ENCODE measurements around the gene AGFG2.

The AGFG2 gene

DNA sequence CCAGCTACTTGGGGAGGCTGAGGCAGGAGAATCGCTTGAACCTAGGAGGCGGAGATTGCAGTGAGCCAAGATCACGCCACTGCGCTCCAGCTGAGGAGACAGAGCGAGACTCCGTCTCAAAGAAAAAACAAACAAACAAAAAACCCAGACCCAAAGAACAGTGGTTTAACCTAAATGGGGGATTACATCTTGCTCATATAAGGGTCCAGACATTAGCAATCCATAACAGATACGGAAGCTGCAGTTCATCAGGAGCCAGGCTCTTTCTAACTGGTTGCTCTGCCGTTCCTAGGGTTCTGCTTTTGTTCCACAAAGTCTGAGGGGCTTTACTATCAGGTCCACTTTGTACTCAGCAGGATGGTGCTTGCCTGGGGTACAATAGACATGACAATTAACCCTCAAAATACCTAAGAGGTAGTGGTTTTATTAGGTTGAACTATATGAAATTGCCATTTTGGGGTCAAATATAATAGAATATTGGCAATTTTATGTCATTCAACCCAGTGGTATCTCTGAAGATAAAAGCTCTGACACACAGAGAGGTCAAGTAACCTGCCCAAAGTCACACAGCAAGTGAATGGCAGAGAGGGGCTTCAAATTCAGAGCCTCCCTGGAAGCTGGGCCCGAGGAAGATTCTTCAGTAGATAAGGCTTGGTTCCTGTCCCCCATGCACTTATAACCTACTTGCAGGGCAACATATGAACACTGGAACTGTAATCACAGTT lies 34.0 kb upstream of the AGFG2 start:
- Histone ChIP-seq H3K9me3 (ENCODE audit: severe bottlenecking) (no peaks in the 10 kb centered on the region), H3K27me3 (ENCODE audit: insufficient read depth, poor library complexity, severe bottlenecking) (no peaks in the 10 kb centered on the region), H3K4me3 (ENCODE audit: severe bottlenecking) (no peak overlapping the region), H3K36me3 (ENCODE audit: low read depth) (no peaks in the 10 kb centered on the region), H3K4me1 (ENCODE audit: insufficient read depth, poor library complexity, severe bottlenecking) (peaks cover 16% of the 10 kb centered on the region), H3K27ac (ENCODE audit: poor library complexity, severe bottlenecking) (no peak overlapping the region)
- ATAC-seq (ENCODE audit: low read depth) (no peak), DNase-seq (ENCODE audit: low spot score) (no peak)
- TF ChIP-seq, protein P1, sequence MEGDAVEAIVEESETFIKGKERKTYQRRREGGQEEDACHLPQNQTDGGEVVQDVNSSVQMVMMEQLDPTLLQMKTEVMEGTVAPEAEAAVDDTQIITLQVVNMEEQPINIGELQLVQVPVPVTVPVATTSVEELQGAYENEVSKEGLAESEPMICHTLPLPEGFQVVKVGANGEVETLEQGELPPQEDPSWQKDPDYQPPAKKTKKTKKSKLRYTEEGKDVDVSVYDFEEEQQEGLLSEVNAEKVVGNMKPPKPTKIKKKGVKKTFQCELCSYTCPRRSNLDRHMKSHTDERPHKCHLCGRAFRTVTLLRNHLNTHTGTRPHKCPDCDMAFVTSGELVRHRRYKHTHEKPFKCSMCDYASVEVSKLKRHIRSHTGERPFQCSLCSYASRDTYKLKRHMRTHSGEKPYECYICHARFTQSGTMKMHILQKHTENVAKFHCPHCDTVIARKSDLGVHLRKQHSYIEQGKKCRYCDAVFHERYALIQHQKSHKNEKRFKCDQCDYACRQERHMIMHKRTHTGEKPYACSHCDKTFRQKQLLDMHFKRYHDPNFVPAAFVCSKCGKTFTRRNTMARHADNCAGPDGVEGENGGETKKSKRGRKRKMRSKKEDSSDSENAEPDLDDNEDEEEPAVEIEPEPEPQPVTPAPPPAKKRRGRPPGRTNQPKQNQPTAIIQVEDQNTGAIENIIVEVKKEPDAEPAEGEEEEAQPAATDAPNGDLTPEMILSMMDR (IDR thresholded peaks at IDR 0.05; ENCODE audit: poor library complexity, severe bottlenecking) = no peak

DNA sequence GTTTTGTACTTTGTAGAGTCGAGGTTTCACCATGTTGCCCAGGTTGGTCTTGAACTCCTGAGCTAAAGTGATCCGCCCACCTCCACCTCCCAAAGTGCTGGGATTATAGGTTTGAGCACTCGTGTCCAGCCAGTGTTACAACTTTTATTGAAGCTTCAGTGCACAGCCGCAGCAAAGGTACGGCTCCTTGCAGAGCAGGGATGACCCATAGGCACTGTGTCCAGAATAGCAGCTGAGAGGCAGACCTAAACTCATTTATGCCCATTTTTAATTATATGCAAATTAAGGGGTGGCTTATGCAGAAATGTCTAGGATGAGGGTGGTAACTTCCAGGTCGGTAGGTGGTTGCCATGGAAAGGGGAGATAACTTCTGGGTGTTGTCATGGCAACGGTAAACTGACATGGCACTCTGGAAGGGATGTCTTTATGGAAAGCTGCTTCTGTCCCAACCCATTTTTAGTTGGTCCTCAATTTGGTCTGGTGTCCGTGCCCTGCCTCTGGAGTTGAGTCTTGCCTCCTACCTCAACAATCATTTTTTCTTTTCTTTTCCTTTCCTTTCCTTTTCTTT lies 32.6 kb upstream of the AGFG2 start:
- no peaks in the 10 kb centered on the region for H3K36me3 ChIP-seq (ENCODE audit: low read depth)
- H3K9me3 ChIP-seq (ENCODE audit: severe bottlenecking) = no peaks in the 10 kb centered on the region
- no peak overlapping the region for H3K4me3 ChIP-seq (ENCODE audit: severe bottlenecking)
- no peak for ATAC-seq (ENCODE audit: low read depth)
- peaks cover 16% of the 10 kb centered on the region for H3K4me1 ChIP-seq (ENCODE audit: insufficient read depth, poor library complexity, severe bottlenecking)
- TF ChIP-seq, protein P1 (IDR thresholded peaks at IDR 0.05; ENCODE audit: poor library complexity, severe bottlenecking) = no peak
- H3K27ac ChIP-seq (ENCODE audit: poor library complexity, severe bottlenecking) = no peak overlapping the region
- DNase-seq (ENCODE audit: low spot score) = no peak
- no peaks in the 10 kb centered on the region for H3K27me3 ChIP-seq (ENCODE audit: insufficient read depth, poor library complexity, severe bottlenecking)

DNA sequence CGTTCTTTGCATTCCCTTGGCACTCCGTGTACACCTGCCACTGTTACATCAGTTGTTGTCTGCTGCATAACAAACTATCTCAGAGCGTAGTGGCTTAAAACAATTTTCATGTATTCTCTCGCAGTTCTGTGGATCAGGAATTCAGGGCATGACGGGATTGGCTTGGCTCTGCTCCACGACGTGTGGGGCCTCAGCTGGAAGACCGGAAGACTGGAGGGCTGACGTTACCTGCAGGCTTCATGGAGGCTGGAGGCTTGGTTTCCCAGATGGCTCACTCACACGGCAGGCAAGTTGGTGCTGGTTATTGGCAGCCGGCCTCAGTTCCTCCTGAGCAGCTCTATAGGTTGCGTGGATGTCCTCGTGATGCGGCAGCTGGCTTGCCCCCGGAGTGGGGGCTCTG lies 29.8 kb upstream of the AGFG2 start:
- Histone ChIP-seq H3K9me3 (ENCODE audit: severe bottlenecking) (no peaks in the 10 kb centered on the region), H3K4me1 (ENCODE audit: insufficient read depth, poor library complexity, severe bottlenecking) (peaks cover 7% of the 10 kb centered on the region), H3K27ac (ENCODE audit: poor library complexity, severe bottlenecking) (peak overlapping the region; percentile 50), H3K27me3 (ENCODE audit: insufficient read depth, poor library complexity, severe bottlenecking) (no peaks in the 10 kb centered on the region), H3K4me3 (ENCODE audit: severe bottlenecking) (no peak overlapping the region), H3K36me3 (ENCODE audit: low read depth) (no peaks in the 10 kb centered on the region)
- ATAC-seq (ENCODE audit: low read depth) (peak; percentile 89), DNase-seq (ENCODE audit: low spot score) (peak; percentile 89)
- TF ChIP-seq, protein P1 (IDR thresholded peaks at IDR 0.05; ENCODE audit: poor library complexity, severe bottlenecking) = no peak

DNA sequence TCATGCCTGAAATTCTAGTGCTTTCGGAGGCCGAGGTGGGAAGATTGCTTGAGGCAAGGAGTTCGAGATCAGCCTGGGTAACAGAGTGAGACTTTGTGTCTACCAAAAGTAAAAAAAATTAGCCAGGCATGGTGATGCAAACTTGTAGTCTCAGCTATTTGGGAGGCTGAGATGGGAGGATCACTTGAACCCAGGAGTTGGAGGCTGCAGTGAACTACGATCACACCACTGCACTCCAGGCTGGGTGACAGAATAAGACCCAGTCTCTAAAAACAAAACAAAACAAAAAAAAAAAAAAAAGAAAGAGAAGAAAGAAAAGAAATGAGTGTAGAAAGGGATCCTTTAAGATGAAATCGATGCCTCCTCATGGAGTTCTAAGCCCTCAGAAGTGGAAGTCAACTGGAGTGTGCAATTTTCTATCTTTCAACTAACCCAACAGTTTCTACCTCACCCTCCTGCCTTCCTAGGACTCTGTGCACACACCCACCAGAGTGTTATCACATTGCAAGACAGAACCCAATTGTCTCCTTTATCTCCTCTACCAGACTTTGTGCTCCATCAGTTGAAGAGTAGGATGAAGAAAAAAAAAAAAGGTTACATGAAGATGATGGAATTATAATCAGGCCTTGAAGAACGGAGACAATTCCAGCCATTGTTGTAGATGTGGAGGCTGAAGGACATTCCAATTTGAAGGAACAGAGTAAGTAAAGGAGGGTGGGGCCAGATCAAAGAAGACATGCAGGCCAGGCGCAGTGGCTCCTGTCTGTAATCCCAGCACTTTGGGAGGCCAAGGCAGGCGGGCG lies 28.4 kb upstream of the AGFG2 start:
- no peaks in the 10 kb centered on the region for H3K27me3 ChIP-seq (ENCODE audit: insufficient read depth, poor library complexity, severe bottlenecking)
- H3K9me3 ChIP-seq (ENCODE audit: severe bottlenecking) = no peaks in the 10 kb centered on the region
- H3K4me3 ChIP-seq (ENCODE audit: severe bottlenecking) = no peak overlapping the region
- DNase-seq (ENCODE audit: low spot score) (no peak), ATAC-seq (ENCODE audit: low read depth) (no peak)
- H3K4me1 ChIP-seq (ENCODE audit: insufficient read depth, poor library complexity, severe bottlenecking) = peaks cover 19% of the 10 kb centered on the region
- H3K27ac ChIP-seq (ENCODE audit: poor library complexity, severe bottlenecking) = no peak overlapping the region
- no peaks in the 10 kb centered on the region for H3K36me3 ChIP-seq (ENCODE audit: low read depth)
- TF ChIP-seq, protein P1 (IDR thresholded peaks at IDR 0.05; ENCODE audit: poor library complexity, severe bottlenecking) = no peak
